Brain microvascular endothelial cell (primary cell): Measurements from ENCODE around the gene DLGAP4.
"Not testable (repeated sequence)": the region's sequence is repeated elsewhere in the genome, so short reads cannot be mapped to it uniquely, and the experiment has no call there.

Experiments
- DNase-seq: peaks from one replicate; pipeline ENCODE4 v3.0.0-alpha.2; 2020
- H3K27ac ChIP-seq: fragments of 250-450 bp; sonication (Bioruptor Pico); 2 replicates; pipeline ENCODE4 v1.5.1; 2020; ENCODE audit warnings: mild to moderate bottlenecking, moderate library complexity
- H3K27me3 ChIP-seq: fragments of 250-450 bp; sonication (Bioruptor Pico); replicated peaks from 2 replicates; pipeline ENCODE4 v1.5.1; 2020; ENCODE audit warnings: mild to moderate bottlenecking
- H3K36me3 ChIP-seq: fragments of 250-450 bp; sonication (Bioruptor Pico); replicated peaks from 2 replicates; pipeline ENCODE4 v1.5.1; 2020; ENCODE audit warnings: mild to moderate bottlenecking
- H3K4me3 ChIP-seq: 2 replicates; pipeline ENCODE4 v1.5.1; 2011; ENCODE audit warnings: low read depth, mild to moderate bottlenecking, control low read depth, low read length, moderate library complexity
- in situ Hi-C: cut with HindIII; loops from 2 replicates; pipeline ENCODE4 v1.10.0; 2017; ENCODE audit warnings: low sequenced_read_pairs, low pct_ligation_motif_present
- TF ChIP-seq, protein P1 (sequence below): IDR thresholded peaks from 2 replicates; pipeline ENCODE4 v1.5.1; 2011; ENCODE audit warnings: low read depth, mild to moderate bottlenecking, moderate library complexity, low read length, control low read depth, inconsistent platforms; ENCODE audit errors: missing control alignments

Gene DLGAP4

DNA sequence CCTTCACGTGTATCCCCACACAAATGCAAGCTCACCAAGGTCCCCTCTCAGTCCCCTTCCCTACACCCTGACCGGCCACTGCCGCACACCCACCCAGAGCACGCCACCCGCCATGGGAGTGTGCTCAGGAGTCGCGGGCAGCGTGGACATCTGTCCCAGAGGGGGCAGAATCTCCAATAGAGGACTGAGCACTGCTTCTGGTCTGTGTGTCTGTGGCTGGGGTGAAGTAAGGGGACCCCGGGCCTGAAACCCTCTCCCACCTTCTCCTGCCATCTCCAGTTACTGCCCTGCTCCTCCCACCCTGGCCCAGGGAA is 243.4 kb downstream of the DLGAP4 start:
- Histone ChIP-seq H3K4me3 (no peak overlapping the region), H3K27ac (no peak overlapping the region), H3K27me3 (no peaks in the 10 kb centered on the region), H3K36me3 (peaks cover 47% of the 10 kb centered on the region)
- in situ Hi-C loops, result no loop called here
- TF ChIP-seq, protein P1, sequence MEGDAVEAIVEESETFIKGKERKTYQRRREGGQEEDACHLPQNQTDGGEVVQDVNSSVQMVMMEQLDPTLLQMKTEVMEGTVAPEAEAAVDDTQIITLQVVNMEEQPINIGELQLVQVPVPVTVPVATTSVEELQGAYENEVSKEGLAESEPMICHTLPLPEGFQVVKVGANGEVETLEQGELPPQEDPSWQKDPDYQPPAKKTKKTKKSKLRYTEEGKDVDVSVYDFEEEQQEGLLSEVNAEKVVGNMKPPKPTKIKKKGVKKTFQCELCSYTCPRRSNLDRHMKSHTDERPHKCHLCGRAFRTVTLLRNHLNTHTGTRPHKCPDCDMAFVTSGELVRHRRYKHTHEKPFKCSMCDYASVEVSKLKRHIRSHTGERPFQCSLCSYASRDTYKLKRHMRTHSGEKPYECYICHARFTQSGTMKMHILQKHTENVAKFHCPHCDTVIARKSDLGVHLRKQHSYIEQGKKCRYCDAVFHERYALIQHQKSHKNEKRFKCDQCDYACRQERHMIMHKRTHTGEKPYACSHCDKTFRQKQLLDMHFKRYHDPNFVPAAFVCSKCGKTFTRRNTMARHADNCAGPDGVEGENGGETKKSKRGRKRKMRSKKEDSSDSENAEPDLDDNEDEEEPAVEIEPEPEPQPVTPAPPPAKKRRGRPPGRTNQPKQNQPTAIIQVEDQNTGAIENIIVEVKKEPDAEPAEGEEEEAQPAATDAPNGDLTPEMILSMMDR, result no peak
- DNase-seq, result no peak

DNA sequence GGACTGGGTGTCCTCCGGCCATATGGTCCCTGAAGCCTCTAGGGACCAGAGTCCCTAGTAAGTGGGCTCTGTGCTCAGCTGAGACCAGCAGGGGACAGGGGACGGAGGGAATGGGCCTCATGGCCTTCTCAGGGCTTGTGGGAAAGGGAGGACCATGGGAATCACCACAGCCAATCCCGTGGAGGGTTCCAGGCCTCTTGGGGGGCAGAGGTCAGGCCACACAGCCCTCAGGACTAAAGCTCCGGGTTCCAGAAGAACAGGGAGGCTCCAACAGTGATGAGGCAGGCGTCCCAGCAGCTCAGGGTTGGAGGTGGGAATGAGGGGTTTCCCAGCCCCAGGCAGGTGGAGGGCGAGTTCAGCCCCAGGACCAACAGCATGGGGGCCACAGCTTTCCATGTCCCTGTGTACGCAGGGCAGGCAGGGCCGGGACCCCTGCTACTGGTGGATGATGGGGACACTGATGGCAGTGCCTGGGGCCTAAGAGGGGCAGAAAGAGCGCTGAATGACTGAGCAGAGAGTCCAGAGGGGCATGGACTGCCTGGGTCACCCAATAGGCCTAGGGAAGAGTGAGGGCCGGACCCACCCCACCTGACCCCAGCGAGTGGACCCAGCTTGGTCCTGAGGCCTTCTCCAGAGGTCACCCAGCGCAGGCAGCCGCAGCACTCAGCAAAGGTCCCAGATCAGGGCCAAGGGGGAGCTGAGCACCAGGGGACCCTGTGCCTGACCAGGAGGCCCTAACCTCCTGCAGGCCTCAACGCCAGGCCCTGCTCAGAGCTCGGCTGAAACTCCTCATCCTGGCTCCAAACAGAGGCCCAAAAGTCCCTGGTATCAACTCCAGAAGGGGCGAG is 244.0 kb downstream of the DLGAP4 start:
- Histone ChIP-seq H3K36me3 (peaks cover 41% of the 10 kb centered on the region), H3K27me3 (no peaks in the 10 kb centered on the region), H3K4me3 (no peak overlapping the region), H3K27ac (no peak overlapping the region)
- TF ChIP-seq, protein P1, result no peak
- DNase-seq, result no peak
- in situ Hi-C loops, result no loop called here

DNA sequence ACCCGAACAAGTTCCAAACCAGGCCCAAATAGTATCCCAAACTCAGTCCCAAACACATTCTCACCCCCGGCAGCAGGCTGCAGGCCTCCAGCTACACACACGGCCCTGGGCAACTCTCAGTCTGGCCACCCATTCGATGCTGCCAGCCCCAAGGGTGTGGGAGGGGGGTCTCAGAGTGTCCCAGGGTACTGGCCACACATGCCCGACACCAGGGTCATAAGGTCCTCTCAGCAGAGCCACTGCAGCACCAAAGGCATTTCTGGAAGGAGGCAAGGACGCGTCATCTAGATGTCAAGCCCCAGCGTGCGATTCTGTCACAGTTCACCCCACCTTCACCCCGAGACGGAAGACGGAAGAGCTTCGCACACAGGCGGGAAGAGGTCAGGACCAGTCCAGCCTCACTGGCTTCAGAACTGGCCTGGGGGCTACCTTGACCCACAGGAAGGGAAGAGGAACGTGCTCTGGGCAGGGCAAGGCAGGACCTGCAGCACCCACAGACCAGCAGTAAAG is 244.7 kb downstream of the DLGAP4 start:
- TF ChIP-seq, protein P1, result no peak
- Histone ChIP-seq H3K4me3 (no peak overlapping the region), H3K27ac (no peak overlapping the region), H3K27me3 (no peaks in the 10 kb centered on the region), H3K36me3 (peaks cover 36% of the 10 kb centered on the region)
- in situ Hi-C loops, result no loop called here
- DNase-seq, result peak; percentile 37

DNA sequence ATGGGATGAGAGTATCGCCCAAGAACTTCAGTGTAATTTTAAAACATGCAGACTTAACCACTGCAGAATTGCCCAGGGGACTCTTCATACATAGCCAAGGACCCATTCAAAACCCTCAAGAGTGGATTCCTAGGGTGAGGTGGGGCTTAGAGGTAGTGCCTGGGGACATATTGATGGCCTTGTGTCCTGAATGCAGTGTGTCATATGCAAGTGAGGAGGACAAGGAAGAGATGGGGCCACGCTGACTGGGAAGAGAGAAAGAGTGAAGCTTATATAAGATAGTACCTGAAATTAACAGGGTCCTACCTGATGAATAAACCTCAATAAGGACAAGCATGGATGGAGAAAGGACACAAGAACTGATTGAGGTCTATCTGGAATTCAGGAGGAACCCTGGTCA is 249.1 kb downstream of the DLGAP4 start:
- TF ChIP-seq, protein P1, result no peak
- Histone ChIP-seq H3K36me3 (no peaks in the 10 kb centered on the region), H3K27me3 (no peaks in the 10 kb centered on the region), H3K4me3 (no peak overlapping the region), H3K27ac (no peak overlapping the region)
- no peak for DNase-seq
- in situ Hi-C loops, result no loop called here

DNA sequence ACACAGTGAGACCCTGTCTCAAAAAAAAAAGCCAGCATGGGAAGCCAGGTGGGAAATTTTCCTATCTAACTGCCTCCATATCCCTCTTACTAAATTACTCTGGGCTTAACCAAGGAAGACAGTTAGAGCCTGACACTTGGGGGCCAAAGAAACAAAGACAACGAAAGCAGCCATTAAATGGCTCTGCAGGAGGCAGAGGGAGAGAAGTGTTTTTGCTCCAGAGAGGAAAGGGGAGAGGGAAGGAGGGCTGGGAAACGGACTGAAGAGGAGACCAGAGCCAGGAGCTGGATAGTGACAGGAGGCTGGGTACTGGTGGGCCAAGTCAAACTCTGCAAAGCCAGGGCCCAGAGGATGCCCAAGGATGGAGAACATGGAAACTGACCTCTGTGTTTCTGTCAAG is 256.6 kb downstream of the DLGAP4 start:
- Histone ChIP-seq H3K27me3 (no peaks in the 10 kb centered on the region), H3K27ac (no peak overlapping the region), H3K36me3 (no peaks in the 10 kb centered on the region), H3K4me3 (no peak overlapping the region)
- TF ChIP-seq, protein P1, result no peak
- DNase-seq, result no peak
- in situ Hi-C loops, result no loop called here

DNA sequence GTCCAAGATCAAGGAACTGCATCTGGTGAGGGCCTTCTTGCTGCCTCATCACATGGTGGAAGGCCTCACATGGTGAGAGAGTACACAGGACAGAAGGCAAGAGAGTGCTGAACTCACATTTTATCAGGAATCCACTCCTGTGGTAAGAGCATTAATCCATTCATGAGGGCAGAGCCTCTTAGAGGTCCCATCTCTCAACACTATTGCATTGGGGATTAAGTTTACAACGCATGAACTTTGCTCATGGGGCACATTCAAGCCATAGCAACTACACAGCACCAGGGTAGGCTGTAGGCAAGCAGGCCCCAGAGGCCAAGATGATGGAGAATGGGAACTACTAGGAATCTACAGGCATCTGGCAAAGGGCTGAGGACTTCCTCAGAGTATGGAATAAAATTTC is 257.2 kb downstream of the DLGAP4 start:
- DNase-seq, result no peak
- in situ Hi-C loops, result no loop called here
- TF ChIP-seq, protein P1, result no peak

DNA sequence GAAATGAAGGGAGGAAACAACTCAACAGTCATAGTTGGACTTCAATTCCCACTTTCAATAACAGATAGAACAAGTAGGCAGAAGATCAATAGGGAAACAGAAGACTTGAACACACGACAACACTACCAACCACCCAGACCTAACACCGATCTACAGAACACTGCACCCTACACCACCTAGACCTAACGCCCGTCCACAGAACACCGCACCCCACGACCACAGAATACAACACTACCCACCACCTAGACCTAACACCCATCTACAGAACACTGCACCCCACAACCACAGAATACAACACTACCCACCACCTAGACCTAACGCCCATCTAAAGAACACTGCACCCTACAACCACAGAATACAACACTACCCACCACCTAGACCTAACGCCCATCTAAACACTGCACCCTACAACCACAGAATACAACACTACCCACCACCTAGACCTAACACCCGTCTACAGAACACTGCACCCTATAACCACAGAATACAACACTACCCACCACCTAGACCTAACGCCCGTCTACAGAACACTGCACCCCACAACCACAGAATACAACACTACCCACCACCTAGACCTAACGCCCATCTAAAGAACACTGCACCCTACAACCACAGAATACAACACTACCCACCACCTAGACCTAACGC is 258.1 kb downstream of the DLGAP4 start:
- H3K27ac ChIP-seq, H3K27me3 ChIP-seq, DNase-seq, H3K4me3 ChIP-seq, in situ Hi-C loops, H3K36me3 ChIP-seq: not testable (repeated sequence)

More for the DNA sequence above, 257.2 kb downstream of the DLGAP4 start:
- no peak overlapping the region for H3K4me3 ChIP-seq
- no peaks in the 10 kb centered on the region for H3K27me3 ChIP-seq
- no peaks in the 10 kb centered on the region for H3K36me3 ChIP-seq
- H3K27ac ChIP-seq, result no peak overlapping the region

DNA sequence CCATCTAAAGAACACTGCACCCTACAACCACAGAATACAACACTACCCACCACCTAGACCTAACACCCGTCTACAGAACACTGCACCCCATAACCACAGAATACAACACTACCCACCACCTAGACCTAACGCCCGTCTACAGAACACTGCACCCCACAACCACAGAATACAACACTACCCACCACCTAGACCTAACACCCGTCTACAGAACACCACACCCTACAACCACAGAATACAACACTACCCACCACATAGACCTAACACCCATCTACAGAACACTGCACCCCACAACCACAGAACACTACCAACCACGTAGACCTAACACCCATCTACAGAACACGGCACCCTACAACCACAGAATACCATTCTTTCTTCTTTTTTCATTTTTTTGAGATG is 258.6 kb downstream of the DLGAP4 start:
- H3K27me3 ChIP-seq, H3K36me3 ChIP-seq, H3K4me3 ChIP-seq, DNase-seq, in situ Hi-C loops, H3K27ac ChIP-seq: not testable (repeated sequence)
